ENCODE results near the gene PILRA.

The PILRA gene

GRCh38 chr7:100406767-100407166 is 33.5 kb downstream of the PILRA start:
- in situ Hi-C loops (cut with MboI; ENCODE audit: low sequenced_read_pairs): loop anchor here (10.0 kb wide), 1 partner anchor 52 kb away; the partner anchor contains the start of gene PILRB

GRCh38 chr7:100407285-100408180 is 34.2 kb downstream of the PILRA start:
- in situ Hi-C loops (cut with MboI; ENCODE audit: low sequenced_read_pairs): loop anchor here (10.0 kb wide), 1 partner anchor 53 kb away; the partner anchor contains the start of gene PILRB

GRCh38 chr7:100411101-100411500 is 37.8 kb downstream of the PILRA start:
- in situ Hi-C loops (cut with MboI; ENCODE audit: low sequenced_read_pairs): no loop called here

- in situ Hi-C loops (cut with MboI; ENCODE audit: low sequenced_read_pairs): no loop called here
These were observed 40.1 kb downstream of the PILRA start for GRCh38 chr7:100413346-100413745.

GRCh38 chr7:100413889-100414288 is 40.6 kb downstream of the PILRA start:
- in situ Hi-C loops (cut with MboI; ENCODE audit: low sequenced_read_pairs): no loop called here

GRCh38 chr7:100415448-100415847 is 42.2 kb downstream of the PILRA start:
- in situ Hi-C loops (cut with MboI; ENCODE audit: low sequenced_read_pairs): no loop called here

GRCh38 chr7:100418930-100419659 is 45.8 kb downstream of the PILRA start:
- in situ Hi-C loops (cut with MboI; ENCODE audit: low sequenced_read_pairs): no loop called here

- in situ Hi-C loops (cut with MboI; ENCODE audit: low sequenced_read_pairs): no loop called here
These were observed 46.5 kb downstream of the PILRA start for GRCh38 chr7:100419660-100420226.

- in situ Hi-C loops (cut with MboI; ENCODE audit: low sequenced_read_pairs): no loop called here
These were observed 50.0 kb downstream of the PILRA start for GRCh38 chr7:100423315-100423714.

GRCh38 chr7:100425347-100425746 is 52.1 kb downstream of the PILRA start:
- in situ Hi-C loops (cut with MboI; ENCODE audit: low sequenced_read_pairs): no loop called here

- in situ Hi-C loops (cut with MboI; ENCODE audit: low sequenced_read_pairs): no loop called here
These were observed 53.2 kb downstream of the PILRA start for GRCh38 chr7:100426516-100426915.

GRCh38 chr7:100427762-100428198 is 54.5 kb downstream of the PILRA start:
- in situ Hi-C loops (cut with MboI; ENCODE audit: low sequenced_read_pairs): no loop called here

- in situ Hi-C loops (cut with MboI; ENCODE audit: low sequenced_read_pairs): no loop called here
These were observed 55.1 kb downstream of the PILRA start, which contains the start of gene ZCWPW1 for GRCh38 chr7:100428199-100428966. TSS of gene ZCWPW1 (minus strand) at chr7:100428703. CDS start at chr7:100420649, 8,054 bp downstream.

GRCh38 chr7:100428967-100429636 is 55.8 kb downstream of the PILRA start:
- in situ Hi-C loops (cut with MboI; ENCODE audit: low sequenced_read_pairs): no loop called here

- in situ Hi-C loops (cut with MboI; ENCODE audit: low sequenced_read_pairs): no loop called here
These were observed 56.6 kb downstream of the PILRA start, which contains the start of gene MEPCE for GRCh38 chr7:100429637-100430492. TSS of gene MEPCE (plus strand) at chr7:100429831. CDS start at chr7:100430019, 188 bp downstream.

- in situ Hi-C loops (cut with MboI; ENCODE audit: low sequenced_read_pairs): no loop called here
These were observed 57.4 kb downstream of the PILRA start for GRCh38 chr7:100430493-100431285.

- in situ Hi-C loops (cut with MboI; ENCODE audit: low sequenced_read_pairs): no loop called here
These were observed 58.0 kb downstream of the PILRA start for GRCh38 chr7:100431286-100431735.

- in situ Hi-C loops (cut with MboI; ENCODE audit: low sequenced_read_pairs): no loop called here
These were observed 58.8 kb downstream of the PILRA start for GRCh38 chr7:100432053-100432452.
